Gastroesophageal sphincter (tissue), 3 donors: ENCODE data around the gene NSD2.

Experiments
- POLR2A ChIP-seq, 2 donors: fragments of 450-650 bp; IDR thresholded peaks; one replicate each; pipeline ENCODE4 v1.6.1; 2017; ENCODE audit warnings: antibody characterized with exemption in 2 of 2, mild to moderate bottlenecking in 2 of 2, moderate library complexity in 1 of 2
- TF ChIP-seq, protein P1 (sequence below), 4 experiments: fragments of 200-600 bp in 2 of 4; fragments of 450-650 bp in 2 of 4; sonication (generic) in 1 of 4; IDR thresholded peaks; one replicate each; pipeline ENCODE4 v1.5.1; 2017 to 2019; ENCODE audit warnings: antibody characterized with exemption in 4 of 4, mild to moderate bottlenecking in 2 of 4, moderate library complexity in 2 of 4

DNA sequence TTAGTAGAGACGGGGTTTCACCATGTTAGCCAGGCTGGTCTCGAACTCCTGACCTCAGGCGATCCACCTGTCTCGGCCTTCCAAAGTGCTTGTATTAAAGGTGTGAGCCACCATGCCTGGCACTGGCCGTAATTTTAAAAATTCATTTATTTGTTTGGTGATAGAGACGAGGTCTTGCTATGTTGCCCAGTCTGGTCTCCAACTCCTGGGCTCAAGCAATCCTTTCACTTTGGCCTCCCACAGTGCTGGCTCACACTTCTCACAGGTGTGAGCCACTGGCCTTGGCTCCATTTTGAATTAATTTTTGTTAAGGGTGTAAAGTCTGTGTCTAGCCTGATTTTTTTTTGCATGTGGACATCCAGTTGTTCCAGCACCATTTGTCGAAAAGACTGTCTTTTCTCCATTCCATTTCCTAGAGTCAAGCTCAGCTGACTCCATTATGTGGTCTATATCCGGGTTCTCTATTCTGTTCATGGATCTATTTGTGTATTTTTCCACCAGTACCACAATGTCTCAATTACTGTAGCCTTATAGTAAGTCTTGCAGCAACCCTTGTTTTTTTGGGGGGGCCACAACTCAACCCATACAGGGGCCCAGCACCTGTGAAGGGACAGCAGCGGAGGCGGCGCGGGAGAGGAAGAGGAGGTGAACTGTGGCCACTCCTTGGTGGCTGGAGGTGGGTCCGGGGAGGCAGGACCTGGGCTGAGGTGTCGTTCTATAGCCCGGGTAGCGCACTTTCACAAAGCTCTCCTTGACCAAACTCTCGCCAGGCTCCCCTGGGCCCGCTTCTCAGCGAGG lies 1.5 kb upstream of the NSD2 start:
- TF ChIP-seq, protein P1, sequence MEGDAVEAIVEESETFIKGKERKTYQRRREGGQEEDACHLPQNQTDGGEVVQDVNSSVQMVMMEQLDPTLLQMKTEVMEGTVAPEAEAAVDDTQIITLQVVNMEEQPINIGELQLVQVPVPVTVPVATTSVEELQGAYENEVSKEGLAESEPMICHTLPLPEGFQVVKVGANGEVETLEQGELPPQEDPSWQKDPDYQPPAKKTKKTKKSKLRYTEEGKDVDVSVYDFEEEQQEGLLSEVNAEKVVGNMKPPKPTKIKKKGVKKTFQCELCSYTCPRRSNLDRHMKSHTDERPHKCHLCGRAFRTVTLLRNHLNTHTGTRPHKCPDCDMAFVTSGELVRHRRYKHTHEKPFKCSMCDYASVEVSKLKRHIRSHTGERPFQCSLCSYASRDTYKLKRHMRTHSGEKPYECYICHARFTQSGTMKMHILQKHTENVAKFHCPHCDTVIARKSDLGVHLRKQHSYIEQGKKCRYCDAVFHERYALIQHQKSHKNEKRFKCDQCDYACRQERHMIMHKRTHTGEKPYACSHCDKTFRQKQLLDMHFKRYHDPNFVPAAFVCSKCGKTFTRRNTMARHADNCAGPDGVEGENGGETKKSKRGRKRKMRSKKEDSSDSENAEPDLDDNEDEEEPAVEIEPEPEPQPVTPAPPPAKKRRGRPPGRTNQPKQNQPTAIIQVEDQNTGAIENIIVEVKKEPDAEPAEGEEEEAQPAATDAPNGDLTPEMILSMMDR (IDR thresholded peaks at IDR 0.05), result no peak
- TF ChIP-seq POLR2A (IDR thresholded peaks at IDR 0.05), result no peak
